NT2/D1 (cell line): ENCODE measurements around the gene TAF4B.

Experiments used
- DNase-seq: peaks from one replicate; pipeline ENCODE4 v3.0.0-alpha.2; 2011; ENCODE audit warnings: low read depth, low spot score
- H3K27me3 ChIP-seq: 2 replicates; pipeline ENCODE4 v1.6.0; 2011; ENCODE audit warnings: mild to moderate bottlenecking; ENCODE audit not compliant: insufficient read length, insufficient read depth
- H3K36me3 ChIP-seq: 2 replicates; pipeline ENCODE4 v1.6.1; 2011; ENCODE audit warnings: mild to moderate bottlenecking, low read length, mixed read lengths; ENCODE audit not compliant: insufficient read depth, insufficient read length
- H3K4me1 ChIP-seq: 2 replicates; pipeline ENCODE4 v1.5.1; 2011; ENCODE audit not compliant: insufficient read depth, insufficient read length
- H3K4me3 ChIP-seq: 2 replicates; pipeline ENCODE4 v1.5.1; 2011; ENCODE audit warnings: low read depth; ENCODE audit not compliant: insufficient read length
- H3K9ac ChIP-seq: 2 replicates; pipeline ENCODE4 v1.6.0; 2011; ENCODE audit warnings: low read depth; ENCODE audit not compliant: insufficient read length
- H3K9me3 ChIP-seq: 2 replicates; pipeline ENCODE4 v1.5.1; 2011; ENCODE audit warnings: mild to moderate bottlenecking, low read length; ENCODE audit not compliant: insufficient read depth
- SUZ12 ChIP-seq: IDR thresholded peaks from 2 replicates; pipeline ENCODE4 v1.6.1; 2011; ENCODE audit not compliant: insufficient read length, insufficient read depth; ENCODE audit errors: extremely low read depth
- YY1 ChIP-seq: IDR thresholded peaks from 2 replicates; pipeline ENCODE4 v1.6.1; 2011; ENCODE audit not compliant: insufficient read length, insufficient read depth
- ZNF274 ChIP-seq: IDR thresholded peaks from 2 replicates; pipeline ENCODE4 v1.6.1; 2011; ENCODE audit warnings: mild to moderate bottlenecking, low read depth, low read length

TAF4B gene

DNA sequence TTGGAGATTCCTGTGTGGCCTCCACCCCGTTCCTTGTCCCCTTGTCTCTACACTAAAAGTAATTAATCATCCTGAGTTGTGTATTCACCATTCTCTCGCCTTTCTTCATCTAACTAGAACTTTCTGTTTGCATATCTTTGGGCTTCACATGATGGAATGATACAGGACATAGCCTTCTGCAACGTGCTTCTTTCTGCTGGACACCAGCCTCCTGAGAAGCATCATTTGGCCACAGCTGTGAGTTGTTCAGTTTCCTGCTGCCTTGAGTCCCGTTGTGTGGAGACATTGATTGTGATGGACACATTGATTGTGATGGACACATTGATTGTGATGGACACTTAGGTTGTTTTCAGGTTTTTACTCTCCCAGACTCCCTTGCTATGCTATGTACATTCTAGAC lies 182.8 kb downstream of the TAF4B start:
- Histone ChIP-seq H3K36me3 (no peaks in the 10 kb centered on the region), H3K4me3 (no peak overlapping the region), H3K27me3 (no peaks in the 10 kb centered on the region), H3K9ac (no peak overlapping the region), H3K4me1 (no peaks in the 10 kb centered on the region), H3K9me3 (no peaks in the 10 kb centered on the region)
- TF ChIP-seq ZNF274 = no peak
- TF ChIP-seq YY1 = no peak
- TF ChIP-seq SUZ12 = no peak
- no peak for DNase-seq

DNA sequence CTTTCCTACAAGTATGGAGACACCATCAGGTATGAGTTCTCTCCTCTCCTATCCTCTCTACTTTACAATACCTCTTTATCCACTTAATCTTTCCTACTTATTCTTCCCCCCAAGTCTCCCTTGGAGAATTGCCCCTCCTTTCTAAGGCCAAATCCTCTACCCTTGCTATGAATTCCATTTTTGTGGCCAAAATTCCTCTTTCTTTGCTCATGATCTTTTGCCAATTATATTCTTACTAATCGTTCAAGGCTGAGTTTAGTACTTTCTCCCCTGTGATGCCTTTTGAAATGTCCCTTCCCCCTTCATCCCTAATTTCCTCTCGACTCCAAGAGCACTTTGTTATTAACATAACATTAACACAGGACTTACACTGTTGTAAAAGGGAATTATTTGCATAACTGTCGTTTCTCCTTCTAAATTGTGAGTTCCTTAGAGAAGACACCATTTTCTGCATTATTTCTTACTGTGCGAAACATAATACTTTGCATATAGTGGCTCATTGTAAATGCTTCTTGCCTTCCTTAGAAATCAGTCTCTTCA lies 188.7 kb downstream of the TAF4B start:
- no peaks in the 10 kb centered on the region for H3K36me3 ChIP-seq
- no peaks in the 10 kb centered on the region for H3K9me3 ChIP-seq
- H3K9ac ChIP-seq = no peak overlapping the region
- no peak overlapping the region for H3K4me3 ChIP-seq
- TF ChIP-seq SUZ12 = no peak
- no peak for TF ChIP-seq YY1
- TF ChIP-seq ZNF274 = no peak
- DNase-seq = no peak
- no peaks in the 10 kb centered on the region for H3K27me3 ChIP-seq
- H3K4me1 ChIP-seq = no peaks in the 10 kb centered on the region

DNA sequence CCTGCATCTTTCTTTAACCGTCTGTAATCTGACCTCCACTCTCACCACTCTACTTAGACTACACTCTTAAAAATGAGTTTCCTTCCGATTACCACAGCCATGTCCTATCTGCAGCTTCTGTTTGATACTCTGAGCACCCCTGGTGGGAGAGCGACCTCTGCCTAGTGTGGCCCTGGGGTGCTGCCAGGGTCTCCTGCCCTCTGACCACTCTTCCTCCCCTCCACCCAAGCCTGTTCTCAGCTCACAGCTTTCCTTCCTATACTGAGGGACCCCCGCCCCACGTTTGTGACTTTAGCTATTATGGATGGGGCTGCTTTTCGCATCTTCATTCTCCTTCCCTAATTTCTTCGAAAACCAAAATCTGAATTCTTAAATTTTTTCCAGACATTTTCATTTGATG lies 189.4 kb downstream of the TAF4B start:
- Histone ChIP-seq H3K4me3 (no peak overlapping the region), H3K4me1 (no peaks in the 10 kb centered on the region), H3K27me3 (no peaks in the 10 kb centered on the region), H3K36me3 (no peaks in the 10 kb centered on the region), H3K9ac (no peak overlapping the region), H3K9me3 (no peaks in the 10 kb centered on the region)
- TF ChIP-seq SUZ12 (no peak), ZNF274 (no peak)
- DNase-seq = no peak

DNA sequence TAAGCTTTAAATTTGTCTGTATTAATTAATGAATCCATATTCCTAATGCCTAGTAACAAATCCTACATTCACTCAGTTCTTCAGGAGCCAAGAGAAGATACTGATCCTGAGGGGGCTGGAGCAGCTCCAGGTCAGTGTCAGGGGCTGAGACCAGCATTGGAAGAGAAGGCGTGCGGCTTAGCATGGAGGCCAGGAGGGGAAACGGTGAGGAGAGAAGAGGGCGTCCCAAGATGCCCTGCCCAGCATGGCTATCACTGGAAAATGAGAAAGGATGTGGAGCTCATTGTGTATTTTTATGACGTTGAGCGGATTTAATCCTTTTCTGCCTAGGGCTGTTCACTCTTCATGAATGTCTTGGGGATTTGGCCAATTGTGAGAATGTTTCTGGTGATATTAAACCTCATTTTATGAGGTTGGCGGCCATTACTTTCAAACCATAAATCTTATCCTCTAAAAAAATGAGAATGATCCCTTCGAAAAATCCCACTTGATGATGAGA lies 190.5 kb downstream of the TAF4B start:
- no peak overlapping the region for H3K9ac ChIP-seq
- no peaks in the 10 kb centered on the region for H3K27me3 ChIP-seq
- H3K4me1 ChIP-seq = no peaks in the 10 kb centered on the region
- H3K36me3 ChIP-seq = no peaks in the 10 kb centered on the region
- no peak for DNase-seq
- TF ChIP-seq YY1 = no peak
- no peak for TF ChIP-seq SUZ12
- no peak for TF ChIP-seq ZNF274
- no peak overlapping the region for H3K4me3 ChIP-seq
- H3K9me3 ChIP-seq = no peaks in the 10 kb centered on the region

DNA sequence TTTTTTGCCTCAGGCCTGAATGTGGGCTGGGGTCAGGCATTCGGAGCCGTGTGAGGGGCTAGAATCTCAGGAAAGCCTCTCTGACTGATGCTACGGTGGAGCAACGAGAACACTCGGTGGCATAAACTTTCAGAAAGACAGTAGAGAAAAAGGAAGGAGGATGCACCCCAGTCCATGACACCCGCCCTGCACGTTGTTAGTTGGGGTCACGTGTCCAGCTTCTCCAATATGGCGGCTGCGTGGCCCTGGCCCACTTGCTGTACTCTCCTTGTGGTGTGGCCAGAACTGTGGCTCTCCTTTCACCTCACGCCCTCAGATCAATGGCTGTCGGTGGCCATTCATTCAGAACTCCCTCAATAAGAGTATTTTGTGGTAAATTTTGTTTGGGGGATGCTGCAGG lies 190.9 kb downstream of the TAF4B start:
- TF ChIP-seq SUZ12 (no peak), ZNF274 (no peak), YY1 (no peak)
- Histone ChIP-seq H3K36me3 (no peaks in the 10 kb centered on the region), H3K4me1 (no peaks in the 10 kb centered on the region), H3K27me3 (no peaks in the 10 kb centered on the region), H3K9me3 (no peaks in the 10 kb centered on the region), H3K4me3 (no peak overlapping the region), H3K9ac (no peak overlapping the region)
- no peak for DNase-seq

DNA sequence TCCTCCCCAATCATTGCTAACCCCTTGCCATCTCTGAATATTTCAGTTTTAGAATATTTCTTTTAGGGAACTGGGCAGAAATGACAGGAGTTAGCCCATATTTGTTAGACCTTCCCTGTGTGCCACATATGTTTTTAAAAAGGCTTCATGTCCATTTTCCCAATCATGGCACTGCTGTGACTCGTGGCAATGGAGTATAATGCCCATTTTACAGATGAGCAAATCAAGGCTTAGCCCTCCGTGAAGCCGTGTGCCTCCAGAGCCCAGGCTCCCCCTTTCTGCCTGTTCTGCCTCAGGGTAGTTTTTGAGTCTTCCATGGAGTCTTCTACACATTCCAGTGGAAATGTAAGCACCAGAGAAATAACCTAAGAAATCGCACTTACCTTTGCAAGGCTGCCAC lies 192.0 kb downstream of the TAF4B start:
- Histone ChIP-seq H3K27me3 (no peaks in the 10 kb centered on the region), H3K9ac (no peak overlapping the region), H3K4me3 (no peak overlapping the region), H3K9me3 (no peaks in the 10 kb centered on the region), H3K4me1 (no peaks in the 10 kb centered on the region), H3K36me3 (no peaks in the 10 kb centered on the region)
- TF ChIP-seq YY1 (no peak), SUZ12 (no peak), ZNF274 (no peak)
- DNase-seq = no peak

DNA sequence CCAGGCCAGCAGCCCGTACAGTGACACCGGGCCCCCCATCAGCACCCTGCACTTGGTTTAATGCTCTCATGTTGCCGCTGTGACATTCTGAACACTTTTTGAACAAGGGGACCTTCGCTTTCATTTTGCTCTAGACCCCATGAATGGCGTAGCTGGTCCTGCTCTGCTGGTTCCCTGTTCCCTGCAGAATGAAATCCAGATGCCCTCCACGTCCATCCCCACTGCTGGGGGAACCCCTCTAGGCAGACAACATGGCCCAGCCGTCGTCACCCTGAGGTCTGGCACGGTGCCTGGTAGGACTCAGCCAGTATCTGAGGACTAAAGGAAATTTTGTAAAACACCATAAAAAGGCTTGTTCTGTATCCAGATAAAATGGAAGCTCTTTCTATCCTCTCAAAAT lies 193.5 kb downstream of the TAF4B start:
- no peak for DNase-seq

DNA sequence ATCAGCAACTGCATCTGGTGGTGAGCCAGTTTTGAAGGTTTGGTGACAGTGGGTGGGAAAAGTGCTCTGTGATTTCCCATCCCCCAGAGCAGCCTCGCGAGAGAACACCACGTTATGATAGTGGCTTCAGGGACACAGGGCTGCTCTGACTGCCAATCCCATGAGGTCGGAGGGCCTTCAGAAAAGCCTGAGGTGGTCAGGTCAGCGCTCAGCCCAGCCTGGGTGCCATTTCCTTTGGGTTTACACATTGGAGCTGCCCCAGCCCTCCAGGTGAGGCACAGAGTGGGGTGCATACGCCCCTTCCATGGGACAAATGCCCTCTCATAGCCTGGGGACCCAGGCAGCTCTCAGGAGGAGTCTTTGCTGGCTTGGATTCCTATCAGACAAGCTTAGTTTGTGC lies 195.3 kb downstream of the TAF4B start:
- no peak for TF ChIP-seq SUZ12
- TF ChIP-seq YY1 = no peak
- TF ChIP-seq ZNF274 = no peak
- Histone ChIP-seq H3K9ac (no peak overlapping the region), H3K27me3 (no peaks in the 10 kb centered on the region), H3K36me3 (no peaks in the 10 kb centered on the region), H3K9me3 (no peaks in the 10 kb centered on the region), H3K4me3 (no peak overlapping the region), H3K4me1 (no peaks in the 10 kb centered on the region)
- no peak for DNase-seq

More for the DNA sequence above, 193.5 kb downstream of the TAF4B start:
- Histone ChIP-seq H3K9me3 (no peaks in the 10 kb centered on the region), H3K9ac (no peak overlapping the region), H3K27me3 (no peaks in the 10 kb centered on the region), H3K4me3 (no peak overlapping the region), H3K4me1 (no peaks in the 10 kb centered on the region), H3K36me3 (no peaks in the 10 kb centered on the region)
- TF ChIP-seq SUZ12 (no peak), ZNF274 (no peak)
